GM15510 (cell line): ENCODE data around the gene PGGHG.

Source experiments
- POLR2A ChIP-seq: IDR thresholded peaks from 3 replicates; pipeline ENCODE4 v1.6.1; 2011; ENCODE audit warnings: borderline replicate concordance; ENCODE audit not compliant: insufficient read length; ENCODE audit errors: extremely low read depth

Gene PGGHG

DNA sequence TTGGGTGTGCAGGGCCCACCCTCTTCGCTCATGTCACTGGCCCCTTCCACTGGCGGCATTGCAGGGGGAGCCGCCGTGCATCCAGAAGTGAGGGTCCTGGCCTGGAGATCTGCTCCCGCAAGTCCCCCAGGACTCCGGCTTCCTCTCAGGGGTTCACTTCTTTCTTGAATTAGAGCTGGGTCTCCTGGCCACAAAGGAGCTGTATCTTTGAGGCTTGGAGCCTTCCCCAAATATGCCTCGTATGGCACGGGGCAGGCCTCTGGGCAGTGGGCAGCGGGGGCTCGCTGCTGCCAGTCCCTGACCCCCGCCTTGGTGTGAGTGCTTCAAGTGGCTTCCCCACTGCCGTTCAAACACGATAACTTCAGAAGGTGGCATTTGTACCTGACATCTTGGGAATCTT is 39.1 kb downstream of the PGGHG start:
- no peak for TF ChIP-seq POLR2A

DNA sequence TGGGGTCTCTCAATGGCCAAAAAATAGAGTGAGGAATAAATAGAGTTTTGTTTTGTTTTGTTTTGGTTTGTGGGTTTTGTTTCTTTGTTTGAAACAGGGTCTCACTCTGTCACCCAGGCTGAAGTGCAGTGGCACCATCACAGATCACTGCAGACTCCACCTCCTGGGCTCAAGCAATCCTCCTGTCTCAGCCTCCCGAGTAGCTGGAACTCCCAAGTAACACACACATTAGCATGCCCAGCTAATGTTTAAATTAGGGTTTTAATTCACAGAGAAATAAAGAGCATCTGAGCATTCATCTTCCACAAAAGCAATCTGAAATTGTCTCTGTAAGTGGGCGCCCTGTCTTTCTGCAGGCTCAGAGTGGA is 40.9 kb downstream of the PGGHG start:
- TF ChIP-seq POLR2A: no peak

DNA sequence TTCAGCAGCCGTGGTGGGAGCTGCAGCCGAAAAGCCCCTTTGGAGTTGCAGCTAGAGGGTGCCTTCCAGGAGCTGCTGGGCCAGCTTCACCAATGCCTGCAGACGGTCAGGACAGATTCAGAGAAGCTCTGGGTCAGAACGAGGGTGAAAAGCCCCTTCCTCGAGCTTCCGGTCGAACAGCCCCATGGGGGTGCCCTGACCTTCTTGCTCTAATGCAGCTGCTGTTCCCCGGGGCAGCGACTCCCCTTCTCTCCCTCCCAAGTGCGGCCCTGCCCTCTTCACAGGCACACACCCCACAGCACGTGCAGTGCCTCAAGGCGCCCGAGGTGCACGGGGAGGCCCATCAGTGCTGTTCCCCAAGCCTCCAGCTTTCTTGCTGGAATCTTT is 41.4 kb downstream of the PGGHG start:
- TF ChIP-seq POLR2A: peak; percentile 11

DNA sequence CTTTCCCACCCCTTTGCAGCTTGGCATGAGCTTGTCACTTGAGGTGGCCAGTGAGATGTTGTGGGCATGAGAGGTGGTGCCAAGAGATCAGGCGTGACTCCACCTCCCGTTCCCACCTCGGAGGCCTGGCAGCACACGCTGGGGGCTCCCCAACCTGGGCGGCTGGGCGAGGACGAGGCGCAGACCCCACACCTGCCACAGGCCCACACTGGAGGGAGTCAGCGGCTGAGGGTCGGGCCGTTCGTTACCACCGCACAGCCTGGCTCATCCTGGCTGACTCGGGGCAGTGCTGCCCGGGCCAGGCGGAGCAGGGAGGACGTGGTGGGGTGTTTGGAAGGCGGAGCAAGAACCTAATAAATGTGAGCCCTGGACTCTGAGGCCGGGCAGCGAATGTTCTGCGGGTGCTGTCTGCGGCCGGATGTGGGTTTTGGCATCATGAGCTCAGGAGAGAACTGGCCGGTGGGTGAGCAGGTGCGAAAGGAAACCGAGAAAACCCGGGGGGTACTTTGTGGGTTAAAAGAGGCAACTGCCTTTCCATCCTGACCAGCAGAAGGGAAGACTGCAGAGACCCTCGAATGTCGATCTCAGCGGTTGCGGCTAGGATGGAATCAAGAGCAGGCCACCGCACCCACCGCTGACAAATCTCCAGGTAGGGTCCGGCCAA is 41.9 kb downstream of the PGGHG start:
- TF ChIP-seq POLR2A: peak; percentile 3

DNA sequence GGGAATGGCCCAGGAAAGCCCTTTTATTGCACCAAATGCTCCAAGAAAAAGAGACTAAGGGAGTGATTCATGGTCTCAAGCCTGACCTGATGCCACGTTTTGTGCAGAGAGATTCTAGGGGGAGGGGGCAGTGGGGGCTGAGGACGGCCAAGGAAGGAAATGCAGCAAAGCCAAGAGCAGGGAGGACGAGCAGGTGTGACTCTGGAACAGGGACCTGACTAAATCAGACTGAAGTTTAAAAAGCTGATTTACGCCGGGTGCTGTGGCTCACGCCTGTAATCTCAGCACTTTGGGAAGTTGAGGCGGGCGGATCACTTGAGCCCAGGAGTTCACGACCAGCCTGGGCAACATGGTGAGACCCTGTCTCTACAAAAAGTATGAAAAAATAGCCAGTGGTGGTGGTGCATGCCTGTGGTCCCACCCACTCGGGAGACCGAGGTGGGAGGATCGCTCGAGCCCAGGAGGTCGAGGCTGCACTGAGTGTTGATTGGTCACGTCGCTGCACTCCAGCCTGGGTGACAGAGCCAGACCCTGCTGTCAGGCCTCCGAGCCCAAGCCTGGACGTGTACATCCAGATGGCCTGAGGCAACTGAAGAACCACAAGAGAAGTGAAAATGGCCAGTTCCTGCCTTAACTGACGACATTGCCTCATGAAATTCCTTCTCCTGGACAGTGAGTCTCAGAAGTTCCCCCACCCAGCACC is 42.6 kb downstream of the PGGHG start:
- no peak for TF ChIP-seq POLR2A

DNA sequence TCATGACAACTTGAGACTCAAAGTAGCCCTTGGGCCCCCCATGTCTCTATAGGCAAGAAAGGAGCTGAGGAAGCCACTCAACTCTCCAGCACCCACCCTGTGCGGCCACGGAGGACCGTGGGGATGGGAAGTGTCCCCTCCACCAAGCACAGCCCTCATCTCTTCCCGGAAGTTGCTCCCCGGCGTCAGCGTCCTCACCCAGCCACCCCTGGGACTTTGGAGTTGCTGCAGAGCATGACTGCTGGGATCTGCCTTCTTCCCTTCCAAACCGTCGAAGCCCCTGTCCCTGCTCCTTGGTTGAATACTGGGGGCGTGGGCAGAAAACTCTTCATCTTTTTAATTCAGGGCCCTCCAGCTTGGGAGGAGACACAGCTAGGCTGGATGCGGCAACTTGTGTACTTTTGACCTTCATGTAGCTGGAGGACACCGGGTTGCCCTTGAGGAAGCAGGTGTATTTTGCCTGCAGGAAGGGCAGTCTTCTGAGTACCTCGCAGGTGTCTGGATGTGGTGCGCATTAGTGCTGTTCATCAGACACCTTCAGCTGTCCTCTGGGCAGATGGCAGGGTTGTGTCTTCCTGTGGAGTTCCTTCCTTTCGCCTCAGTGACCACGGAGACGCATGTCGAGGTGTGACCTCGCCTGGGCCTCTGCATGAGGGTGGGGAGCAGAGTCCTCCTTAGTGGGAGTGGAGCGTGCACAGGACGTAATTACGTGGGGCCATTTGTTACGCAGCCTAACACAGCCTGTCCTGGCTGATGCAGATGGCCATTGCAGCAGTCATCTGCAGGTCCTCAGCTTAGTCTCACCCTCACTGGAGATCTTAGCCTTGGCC is 43.9 kb downstream of the PGGHG start:
- TF ChIP-seq POLR2A: no peak

DNA sequence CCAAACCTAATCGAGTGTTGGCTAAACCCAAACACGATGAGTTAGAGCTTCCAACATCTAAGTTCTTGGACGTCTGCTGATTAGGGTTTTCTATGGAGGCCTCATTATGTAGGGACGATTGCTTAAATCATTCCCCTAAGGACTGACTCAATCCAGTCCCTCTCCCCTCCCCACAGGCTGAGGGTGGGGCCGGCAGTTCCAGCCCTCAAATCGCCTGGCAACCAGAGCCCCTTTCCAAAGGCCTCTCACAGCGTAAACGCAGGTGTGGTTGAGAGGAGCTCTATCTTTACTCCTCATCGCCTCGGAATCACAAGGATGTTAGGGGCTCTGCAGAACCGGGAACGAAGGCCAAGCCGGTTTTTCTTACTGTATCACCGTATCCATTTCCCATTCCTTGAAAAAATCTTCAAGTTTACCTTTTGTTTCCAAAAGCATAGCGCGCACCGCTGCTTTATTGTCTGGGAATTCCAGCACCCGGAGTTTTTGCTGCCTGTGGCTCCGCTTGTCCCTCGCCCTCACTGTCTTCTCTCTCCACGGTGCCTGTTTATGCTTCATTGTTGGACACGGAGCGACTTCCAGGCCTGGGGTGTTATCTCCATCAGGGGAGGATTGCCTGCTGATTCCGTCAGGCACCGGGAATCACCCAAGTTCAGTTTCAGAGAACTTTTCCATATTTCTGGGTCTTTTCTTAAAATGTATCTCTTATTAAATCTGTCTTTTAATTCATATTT is 45.5 kb downstream of the PGGHG start:
- TF ChIP-seq POLR2A: no peak

DNA sequence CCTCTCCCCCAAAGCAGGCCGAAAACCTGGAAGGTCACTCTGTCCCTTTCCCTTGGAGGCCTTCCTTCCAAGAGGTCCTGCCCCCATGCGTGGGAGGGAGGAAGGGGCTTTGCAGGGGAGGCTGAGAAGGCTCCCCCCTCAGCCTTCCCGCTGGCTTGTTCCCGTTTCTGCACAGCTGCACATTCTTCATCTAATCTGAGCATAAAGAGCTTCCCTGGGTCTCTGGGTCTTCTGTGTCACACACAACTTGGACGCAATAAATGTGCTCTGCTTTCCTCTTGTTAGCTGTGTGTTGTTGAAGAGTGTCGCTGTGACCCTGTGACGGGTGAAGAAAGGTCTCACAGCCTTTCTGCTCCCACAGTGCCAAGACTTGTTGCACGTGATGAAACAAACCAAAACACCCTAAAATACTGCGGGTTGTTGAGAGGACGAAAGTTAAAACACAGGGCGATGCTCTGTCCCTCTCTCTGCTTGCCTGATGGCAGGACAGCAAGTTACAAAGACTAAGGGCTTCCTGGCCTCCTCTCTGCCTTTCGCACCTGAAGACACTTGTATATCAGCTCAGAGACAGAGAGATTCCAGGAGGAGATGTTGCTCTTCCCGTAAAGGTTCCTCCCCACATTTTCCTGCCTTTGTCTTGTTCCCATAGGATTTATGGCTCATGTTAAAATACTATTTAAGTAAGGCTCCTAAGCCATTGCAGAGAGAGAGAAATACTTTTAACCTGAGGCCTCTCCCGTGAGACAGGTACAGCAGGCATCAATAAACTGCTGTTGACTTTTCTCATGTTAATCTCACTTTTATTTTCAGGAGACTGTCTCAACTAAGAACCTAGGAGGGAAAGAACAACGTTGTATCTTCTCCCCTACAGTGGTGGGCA is 47.1 kb downstream of the PGGHG start:
- TF ChIP-seq POLR2A: no peak

DNA sequence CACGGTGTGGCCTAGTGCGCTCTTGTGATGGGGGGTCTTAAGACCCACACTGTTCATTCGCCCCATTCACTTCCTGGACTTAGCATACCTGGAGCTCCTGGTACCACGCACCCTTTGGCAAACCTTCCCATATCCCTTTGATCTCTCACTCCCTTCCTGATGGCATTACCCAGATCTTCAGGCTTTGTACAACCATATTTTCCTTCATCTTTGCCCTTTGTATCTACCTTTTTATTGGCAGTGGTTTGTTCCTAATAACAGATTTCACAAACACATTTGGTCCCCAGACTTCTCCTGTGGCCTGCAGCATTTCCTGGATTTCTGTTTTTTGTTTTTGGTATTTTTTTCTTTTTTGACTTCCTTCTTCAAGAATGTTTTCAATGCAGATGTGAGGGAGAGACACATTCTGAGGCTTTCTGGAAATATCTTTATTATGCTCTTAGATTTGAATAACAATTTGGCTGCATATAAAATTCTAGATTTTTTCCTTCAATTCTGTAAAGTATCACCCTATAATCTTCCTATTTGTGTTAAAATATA is 47.8 kb downstream of the PGGHG start:
- TF ChIP-seq POLR2A: no peak

DNA sequence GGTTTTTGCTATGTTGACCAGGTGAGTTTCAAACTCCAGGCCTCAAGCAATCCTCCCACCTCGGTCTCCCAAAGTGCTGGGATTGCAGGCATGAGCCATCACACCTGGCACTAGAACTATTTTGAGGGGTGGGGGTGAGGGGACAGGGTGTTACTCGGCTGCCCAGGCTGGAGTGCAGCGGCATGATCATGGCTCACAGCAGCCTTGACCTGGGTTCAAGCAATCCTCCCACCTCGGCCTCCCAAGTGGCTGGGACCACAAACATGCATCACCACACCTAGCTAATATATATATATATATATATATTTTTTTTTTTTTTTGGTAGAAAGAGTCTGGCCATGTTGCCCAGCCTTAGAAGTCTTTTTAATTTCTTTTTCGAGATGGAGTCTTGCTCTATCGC is 48.8 kb downstream of the PGGHG start:
- no peak for TF ChIP-seq POLR2A

DNA sequence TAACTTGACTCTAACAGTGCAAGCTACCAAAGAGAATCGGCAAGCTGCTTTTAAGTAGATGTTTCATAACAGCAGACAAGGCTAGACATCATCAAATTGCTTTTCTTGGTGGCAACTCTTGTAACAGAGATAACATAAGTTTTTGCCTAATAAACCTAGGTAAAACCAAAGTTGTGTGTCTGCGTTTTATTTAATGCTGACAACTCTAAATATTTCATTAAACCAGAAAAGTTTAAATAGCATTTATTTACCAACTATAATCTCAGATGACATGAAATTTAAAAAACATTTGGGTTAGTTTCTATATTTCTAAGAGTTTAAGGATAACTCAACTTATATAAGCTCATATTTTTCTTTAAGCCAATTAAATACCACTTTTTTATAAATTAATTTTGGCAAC is 51.0 kb downstream of the PGGHG start:
- no peak for TF ChIP-seq POLR2A

DNA sequence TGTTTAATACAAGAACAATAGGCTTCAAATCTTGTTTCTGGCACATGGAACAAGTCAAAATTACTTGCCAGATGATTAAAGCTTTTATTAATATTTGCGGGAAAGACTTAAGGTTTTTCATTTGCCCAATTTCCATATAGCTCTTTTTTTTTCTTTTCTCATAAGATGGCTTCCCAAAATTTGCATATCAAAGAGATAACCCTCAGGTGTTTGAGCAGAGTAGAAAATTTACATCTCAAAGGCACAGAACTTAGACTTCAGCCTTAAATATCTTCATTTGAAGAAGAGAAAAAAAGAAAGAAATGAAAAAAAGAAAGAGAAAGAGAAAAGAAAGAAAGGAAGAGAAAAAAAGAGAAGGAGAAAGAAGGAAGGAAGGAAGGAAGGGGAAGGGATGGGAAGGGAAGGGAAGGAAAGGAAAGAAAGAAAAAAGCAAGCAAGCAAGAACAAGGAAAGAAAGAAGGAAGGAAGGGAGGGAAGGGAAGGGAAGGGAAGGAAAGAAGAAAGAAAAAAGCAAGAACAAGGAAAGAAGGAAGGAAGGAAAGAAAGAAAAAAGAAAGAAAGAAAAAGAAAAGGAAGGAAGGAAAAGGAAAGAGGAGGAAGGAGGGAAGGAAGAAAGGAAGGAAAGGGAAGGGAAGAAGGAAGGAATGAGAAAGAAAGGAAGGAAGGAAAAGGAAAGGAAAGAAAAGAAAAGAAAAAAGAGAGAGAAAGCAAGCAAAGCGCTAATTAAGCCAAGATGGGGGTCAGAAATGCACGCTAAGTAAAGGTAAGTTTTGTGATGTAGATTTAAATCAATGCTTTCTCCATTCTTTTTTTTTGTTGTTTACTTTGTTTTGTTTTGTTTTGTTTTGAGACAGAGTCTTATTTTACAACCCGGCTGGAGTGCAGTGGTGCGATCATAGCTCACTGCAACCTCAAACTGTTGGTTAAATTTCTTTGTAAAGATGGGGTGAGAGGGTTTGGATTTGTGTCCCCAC is 51.9 kb downstream of the PGGHG start:
- TF ChIP-seq POLR2A: no peak

DNA sequence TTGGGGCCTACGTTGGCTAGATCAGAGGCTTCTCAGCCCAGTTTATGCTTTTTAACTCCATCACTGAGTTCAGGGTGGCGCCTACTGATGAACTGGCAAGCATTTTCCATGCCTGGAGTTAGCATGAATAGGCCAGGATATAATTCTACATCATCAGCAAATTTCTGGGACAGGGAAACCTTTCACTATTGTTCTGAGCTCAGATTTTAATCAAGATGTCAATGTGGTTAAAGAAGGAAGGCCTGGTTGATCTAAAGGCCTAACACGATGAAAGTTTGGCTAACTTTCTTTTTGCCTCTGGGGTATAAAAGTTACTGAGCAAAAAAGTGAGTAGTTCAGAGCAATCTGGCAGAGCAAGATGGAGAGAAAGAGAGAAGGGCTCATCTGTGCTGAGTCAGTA is 53.4 kb downstream of the PGGHG start:
- TF ChIP-seq POLR2A: no peak
